AG08395 (cell line): ENCODE measurements around the gene FDX1.

Experiments
- DNase-seq: peaks from one replicate; pipeline ENCODE4 v3.0.0; 2012; ENCODE audit warnings: mixed read lengths, low spot score

FDX1 gene

DNA sequence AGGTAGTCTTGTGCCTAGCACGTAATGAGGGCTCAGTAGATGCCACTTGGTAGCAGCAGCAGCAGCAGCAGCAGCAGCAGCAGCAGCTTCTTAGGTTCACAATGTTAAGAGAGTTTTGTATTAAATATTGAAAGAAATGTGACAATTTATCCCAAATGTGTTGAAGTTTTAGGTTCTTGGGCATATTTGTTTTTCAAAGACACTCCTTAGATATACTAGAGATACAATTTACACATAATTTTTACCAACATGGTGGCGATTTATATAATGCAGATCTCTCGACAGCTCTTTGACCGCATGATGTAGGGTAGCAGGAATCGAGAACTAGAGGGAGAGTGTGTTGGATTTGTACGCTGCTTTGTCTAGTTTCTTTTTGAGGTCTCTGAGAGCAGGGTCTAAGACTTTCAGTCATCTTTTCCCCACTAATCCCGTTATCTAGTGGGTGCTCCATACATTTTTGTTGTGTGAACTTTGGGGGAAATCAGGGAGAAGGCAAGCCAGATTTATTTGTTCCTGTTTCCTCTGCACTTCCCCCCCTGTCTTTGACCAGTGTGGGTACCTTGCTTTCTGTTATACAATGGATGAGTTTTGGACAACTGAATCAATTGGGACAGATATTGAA, 1.4 kb downstream of the FDX1 start:
- peak; percentile 3 for DNase-seq

DNA sequence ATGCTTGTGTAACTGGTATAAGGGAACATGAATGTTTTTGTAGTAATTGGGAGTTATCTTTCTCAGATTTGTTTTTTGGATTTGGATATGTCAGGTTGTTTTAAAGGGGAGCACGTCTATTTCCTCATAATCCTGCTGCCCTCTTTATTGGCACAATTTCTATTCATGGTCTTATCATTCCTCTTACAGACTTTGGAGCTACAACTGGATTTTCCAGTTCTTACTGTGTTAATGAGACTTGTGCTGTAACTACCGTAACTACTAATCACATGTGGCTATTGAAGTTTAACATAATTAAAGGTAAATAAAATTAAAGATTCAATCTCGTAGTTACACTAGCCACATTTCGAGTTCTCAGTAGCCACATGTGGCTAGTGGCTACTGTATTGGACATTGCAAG, 1.9 kb downstream of the FDX1 start:
- DNase-seq: no peak

DNA sequence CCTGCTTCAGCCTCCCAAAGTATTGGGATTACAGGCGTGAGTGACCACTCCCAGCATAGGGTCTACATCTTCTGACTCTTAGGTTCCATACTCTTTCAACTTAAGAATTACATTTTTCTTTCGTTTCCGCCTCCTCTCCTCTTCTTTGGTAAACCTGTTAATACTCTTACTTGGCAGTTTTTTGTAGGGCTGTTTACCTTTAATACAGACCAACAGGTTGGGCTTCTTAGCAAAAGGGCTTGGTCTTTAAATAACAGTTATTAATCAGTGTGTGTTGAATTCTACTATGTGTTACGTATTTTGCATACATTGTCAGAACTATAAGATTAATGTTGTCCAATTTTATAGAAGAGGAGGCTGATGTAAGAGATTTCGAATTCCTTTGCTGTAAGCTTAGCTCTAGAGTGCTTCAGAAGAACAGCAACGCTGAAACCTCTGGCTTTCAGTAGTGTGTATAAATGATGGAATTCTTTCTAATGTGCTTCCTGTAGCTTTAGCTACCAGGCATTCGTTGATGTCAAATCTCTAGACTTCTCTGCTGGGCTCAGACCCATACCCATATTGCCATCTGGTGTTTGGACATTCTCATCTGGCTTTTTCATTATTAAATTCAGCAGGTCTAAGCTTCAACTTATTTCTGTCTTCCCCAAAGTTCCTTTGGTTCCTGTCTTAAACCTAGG, 3.1 kb downstream of the FDX1 start:
- DNase-seq: no peak

DNA sequence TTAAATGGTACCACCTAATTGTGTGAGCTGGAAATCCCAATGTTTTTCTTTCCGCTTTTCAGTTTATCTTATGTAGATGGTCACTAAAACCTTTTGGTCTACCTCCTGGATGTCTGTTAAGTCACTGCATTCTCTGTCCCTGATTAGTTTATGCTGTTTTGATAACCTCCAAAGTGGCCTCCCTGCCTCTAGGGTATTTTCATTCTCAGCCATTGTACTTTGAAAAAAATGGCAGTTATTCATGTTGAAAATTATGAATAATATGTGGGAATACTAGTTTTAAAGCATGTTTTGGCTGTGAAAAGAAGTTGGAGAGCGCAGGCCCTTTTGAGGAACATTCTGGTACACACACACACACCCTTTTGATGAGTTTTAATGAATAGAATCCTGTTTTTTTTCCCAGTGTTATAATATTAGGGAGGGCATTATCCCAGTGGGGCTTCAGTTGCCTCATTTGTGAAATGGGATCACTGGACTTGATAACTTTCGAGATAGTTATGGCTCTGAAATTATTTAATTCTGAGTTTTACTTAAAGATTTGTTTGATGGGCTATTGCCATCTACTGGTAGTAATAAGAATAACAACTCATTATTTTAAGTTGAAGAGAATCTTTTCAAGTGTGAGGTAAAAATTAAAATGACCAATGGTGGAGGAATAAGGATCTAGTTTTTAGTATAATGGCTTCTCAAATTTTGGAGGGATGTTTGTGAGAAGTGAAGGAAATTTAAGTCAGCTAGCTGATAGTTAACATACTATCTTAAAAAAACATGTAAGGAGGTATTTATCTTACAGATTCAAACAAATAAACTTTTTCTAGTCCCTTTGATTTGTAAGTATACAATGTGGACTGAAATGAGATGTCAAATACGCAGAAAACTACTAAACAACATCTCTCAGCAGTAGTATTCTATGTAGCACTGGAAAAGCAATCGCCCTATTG, 3.9 kb downstream of the FDX1 start:
- DNase-seq: peak; percentile 41

DNA sequence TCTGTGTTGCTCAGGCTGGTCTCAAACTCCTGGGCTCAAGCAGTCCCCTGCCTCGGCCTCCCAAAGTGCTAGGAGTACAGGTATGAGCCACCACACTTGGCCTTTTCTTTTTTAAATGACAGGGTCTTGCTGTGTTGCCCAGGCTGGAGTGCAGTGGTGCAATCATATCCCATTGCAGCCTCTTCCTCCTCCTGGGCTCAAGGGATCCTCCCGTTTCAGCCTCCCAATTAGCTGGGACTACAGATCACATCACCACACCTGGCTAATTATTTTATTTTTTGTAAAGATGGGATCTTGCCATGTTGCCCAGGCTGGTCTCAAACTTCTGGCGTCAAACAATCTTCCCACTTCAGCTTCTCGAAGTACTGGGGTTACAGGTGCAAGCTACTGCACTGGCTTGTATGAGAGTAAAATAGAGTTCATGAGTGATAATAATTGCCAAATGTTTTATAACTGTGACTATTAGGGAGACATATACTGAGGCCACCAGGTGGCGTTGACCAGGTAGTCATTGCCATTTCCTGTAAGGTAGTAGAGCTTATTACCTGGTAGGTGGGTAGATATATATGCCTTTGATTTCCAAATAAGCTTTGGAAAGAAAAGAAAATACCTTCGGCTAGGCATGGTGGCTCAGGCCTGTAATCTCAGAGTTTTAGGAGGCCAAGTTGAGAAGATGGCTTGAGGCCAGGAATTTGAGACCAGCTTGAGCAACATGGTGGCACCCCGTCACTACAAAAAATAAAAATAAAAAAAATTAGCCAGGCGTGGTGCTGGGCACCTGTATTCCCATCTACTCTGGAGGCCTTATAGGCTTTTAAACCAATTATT, 5.4 kb downstream of the FDX1 start:
- no peak for DNase-seq

DNA sequence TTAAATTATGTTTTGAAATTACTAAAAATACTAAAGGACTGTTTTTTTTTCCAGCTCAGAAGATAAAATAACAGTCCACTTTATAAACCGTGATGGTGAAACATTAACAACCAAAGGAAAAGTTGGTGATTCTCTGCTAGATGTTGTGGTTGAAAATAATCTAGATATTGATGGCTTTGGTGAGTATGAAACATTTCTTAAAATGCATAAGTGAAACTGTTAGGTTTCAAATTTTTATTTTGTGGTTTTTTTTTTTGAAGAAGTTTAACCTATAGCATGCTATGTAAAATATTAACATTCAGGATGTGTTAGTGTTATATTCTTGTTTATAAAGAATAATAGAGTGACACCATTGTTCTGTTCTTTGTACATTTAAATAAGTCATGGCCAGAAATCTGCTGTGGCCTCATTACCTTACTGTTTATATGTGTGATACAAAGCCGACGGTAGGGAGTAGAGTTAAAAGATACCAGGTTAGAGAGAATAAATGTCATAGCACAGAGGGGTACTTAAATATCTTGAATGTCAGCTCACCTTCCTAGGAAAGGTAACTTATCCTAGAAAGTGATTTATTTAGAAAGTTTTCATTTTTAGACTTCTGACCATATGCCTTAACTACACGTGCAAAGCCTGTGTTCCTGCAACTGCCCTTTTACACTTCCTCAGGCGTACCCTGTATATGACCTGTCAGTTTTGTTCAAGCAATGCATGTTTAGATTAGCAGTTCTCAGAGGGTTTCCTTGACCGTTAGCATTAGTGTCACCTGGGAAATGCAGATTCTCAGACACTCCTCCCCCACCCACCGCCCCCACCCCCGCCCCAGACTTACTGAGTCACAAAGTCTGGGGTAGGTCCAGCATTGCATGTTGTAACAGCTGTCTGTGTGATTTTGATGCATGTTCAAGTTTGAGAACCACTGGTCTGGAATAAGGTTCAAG, 6.3 kb downstream of the FDX1 start:
- DNase-seq: peak; percentile 2

DNA sequence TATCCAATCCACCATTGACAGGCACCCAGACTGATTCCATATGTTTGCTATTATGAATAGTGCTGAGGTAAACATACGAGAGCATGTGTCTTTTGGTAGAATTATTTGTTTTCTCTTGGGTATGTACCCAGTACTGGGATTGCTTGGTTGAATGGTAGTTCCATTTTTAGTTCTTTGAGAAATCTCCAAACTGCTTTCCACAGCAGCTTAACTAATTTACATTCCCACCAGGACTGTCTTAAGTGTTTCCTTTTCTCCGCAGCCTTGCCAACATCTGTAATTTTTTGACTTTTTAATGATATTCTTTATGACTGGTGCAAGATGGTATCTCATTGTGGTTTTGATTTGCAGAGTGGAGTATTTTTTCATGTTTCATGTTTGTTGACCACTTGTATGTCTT, 8.3 kb downstream of the FDX1 start:
- no peak for DNase-seq

DNA sequence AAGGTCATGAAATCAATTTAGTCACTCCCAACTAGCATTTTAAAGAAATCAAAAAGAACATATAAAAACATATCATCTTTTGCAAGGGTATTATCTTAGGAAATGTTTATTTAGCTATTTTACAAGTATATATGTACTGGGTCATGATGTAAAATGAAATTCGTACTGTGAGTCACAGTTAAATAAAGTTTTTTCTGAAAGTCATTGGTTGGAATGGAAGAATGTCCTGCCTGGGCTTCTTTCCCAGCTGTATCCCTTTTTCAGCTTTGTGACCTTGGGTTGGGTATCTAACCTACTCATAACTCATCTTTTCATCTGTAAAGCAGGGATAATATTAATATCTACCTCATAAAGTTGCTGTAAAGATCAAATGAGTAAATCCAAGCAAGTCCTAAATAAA, 15.7 kb downstream of the FDX1 start:
- DNase-seq: no peak

DNA sequence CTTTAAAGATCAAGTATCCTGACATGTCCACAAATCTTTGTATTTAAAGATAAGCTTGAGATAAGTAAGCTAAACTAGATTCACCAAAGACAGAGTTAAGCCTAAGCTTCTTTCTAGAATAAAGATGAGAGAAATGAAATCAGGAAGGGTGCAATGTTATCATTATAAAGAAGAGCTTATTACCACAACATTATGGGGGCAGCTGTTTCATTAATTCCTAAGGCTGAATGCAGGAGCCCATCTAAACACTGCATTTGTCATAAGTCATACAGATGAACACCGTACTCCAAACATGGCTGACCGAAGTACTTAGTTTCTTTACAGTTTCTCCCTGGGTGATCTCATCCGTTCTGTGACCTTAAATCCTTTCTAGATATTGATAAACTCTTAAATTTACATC, 16.3 kb downstream of the FDX1 start:
- DNase-seq: no peak

DNA sequence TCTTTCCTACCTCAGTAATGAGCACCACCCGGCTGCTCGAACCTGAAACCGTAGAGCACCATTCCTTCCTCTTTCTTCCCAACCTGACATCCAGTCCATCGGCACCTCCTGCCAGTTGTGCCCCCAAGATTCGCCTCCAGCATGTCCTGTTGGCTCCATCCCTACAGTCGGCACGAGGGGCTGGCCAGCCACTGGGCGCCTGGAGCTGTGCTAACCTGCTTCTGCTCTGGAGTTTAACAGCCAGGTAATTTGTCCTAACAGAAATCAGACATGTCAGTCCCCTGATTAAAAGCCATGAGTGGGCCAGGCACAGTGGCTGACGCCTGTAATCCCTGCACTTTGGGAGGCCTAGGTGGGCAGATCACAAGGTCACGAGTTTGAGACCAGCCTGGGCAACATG, 16.8 kb downstream of the FDX1 start:
- DNase-seq: no peak

DNA sequence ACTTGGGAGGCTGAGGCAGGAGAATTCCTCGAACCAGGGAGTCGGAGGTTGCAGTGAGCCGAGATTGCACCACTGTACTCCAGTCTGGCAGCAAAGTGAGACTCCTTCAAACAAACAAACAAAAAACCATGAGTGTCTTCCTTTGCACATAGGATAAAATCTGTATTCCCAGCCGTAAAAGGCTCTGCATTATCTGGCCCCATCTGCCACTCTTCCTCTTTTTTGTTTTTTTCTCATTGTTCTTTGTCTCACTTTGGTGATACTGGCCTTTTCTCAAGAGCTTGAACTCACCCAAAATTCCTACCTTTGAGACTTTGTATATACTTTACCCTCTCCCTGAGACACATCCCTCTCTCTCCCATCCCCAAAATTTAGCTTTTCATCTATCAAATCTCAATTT, 17.6 kb downstream of the FDX1 start:
- no peak for DNase-seq

DNA sequence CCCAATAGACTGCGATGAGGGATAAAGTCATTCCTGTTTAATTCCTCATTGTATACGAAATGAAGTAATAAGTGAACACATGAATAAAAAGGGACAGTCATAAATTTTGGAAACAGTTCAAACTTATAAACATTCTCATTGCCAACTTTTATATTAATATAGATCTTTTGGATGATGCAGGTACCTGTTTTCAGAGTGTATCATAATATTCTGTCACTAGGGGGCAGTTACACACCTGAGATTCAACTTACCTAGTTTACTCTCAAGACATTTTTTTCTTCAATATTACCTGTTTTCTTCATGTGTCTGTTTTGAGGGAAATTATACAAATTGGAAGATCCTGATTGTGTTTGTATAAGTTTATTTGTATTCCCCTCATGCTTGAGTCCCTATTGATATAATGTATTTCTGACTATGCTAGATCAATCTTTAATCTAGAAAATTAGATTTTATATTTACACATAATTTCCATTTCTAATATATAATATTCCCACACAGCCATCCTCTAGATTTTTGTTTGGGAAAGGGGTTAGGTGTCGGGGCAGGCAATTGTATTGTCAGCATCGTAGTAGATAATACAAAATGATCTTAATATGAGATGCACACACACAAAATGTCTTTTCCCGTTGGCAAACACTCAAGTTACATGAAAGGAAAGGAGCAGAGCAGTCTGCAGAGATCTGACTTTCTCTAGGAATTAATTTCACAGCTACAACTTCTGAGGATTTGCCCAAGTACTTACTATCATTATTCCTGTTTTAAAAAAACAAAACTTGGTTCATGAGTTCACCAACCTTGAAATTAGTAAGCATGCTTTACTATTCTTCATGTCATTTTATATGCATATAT, 18.4 kb downstream of the FDX1 start:
- no peak for DNase-seq

DNA sequence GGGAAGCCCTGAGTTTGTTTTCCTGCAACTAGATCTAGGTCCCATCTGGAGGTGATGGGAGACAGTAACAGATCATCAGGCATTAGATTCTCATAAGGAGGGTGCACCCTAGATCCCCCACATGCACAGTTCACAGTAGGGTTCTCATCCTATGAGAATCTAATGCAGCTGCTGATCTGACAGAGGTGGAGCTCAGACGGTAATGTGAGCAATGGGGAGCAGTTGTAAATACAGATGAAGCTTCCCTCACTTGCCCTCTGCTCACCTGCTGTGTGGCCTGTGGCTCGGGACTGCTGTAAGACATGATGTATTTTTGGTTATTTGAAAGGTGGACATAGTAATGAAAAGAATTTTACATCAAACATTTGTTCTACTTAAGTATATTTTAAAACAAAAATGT, 20.5 kb downstream of the FDX1 start:
- DNase-seq: no peak

DNA sequence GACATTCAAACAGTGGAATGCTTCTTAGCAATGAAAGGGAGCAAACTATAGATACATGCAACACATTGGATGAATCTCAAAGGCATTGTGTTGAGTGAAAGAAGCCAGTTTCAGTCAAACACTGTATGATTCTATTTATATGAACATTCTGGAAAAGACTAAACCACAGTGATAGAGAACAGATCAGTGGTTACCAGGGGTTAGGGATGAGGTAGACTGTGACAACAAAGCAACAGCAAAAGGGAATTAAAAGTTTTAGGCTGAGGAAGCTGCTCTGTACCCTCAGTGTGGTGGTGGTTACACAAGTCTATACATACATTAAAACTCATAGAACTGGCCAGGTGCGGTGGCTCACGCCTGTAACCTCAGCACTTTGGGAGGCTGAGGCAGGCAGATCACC, 23.0 kb downstream of the FDX1 start:
- no peak for DNase-seq

DNA sequence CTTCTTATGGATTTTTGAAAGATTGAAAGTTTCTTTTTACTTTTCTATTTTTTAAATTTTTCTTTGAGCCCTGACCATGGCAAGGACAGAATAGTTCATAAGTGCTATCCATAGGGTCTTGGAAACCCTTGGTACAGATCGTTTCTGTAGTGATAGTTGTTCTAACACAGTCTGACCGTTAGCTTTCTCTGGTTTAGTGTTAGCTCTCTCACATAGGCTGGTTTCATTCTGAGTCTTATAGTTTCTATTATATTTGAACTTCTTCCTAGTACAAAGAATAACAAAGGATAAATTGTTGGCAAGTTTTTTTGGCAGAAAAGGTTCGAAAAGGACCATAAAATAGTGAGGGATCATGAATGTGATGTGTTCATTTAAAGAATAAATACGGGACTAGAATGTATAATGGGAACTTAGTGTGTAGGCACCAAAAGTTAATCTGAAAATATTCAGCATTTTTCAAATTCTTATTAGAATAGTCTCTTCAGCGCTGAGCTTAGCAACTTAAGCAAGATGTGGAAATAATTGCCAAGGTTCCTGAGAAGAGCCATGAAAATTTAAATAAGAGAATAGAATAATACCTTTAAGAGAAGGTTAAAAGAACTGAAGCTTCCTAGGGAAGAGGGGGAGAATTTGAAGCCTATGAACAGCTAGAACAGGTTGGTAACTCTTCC, 24.1 kb downstream of the FDX1 start:
- no peak for DNase-seq

DNA sequence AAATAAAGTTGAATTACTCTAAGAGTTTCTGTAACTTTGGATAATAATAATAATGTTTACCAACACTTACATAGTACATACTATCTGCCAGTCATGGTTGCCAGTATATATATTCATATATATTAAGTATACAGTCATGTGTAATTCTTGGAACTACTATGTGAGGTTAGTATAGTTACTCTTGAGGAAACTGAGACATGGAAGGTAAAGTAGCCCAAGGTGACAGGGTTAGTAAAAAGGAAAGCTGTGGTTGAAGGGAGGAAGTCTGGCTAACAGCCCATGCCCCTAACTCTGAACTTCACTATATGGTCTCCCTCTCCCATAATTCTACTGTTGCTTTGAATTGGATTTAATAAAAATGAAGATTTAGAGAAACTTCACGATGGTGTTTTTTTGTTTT, 24.9 kb downstream of the FDX1 start:
- DNase-seq: no peak

DNA sequence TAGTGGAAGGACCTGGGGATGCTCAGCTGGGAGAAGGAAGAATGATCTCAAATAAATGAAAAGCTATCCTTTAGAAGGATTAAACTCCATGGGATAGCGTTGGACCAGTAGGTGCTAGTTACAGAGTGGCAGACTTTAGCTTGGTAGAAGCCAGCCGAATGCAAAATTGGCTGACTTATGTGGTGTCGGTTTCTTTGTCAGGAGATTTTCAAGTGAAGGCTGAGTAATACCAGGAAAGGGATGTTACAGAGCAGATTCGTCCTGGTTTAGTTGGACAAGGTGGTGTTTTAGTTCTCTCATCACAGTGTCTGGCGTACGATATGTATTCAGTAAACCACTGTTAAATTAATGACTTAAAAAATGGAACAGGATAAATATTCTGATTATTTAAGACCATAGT, 26.0 kb downstream of the FDX1 start:
- DNase-seq: no peak

DNA sequence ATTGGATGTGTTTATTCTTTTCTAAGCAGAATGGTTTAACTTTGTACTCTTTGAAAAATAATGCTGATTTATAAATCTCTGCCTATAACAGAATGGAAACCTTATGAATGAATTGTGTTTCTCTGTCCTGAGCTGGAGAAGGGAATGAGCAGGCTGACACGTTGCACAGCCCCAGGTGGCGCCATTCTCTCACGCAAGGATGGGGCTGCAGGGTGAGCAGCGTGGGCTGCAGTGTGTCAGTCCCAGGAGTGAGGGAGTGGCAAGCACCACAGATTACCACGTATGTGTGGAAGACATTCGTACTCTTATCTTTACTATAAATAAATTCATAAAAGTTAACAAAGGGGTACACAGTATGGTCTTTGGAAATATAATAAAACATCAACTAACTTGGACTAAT, 33.4 kb downstream of the FDX1 start:
- DNase-seq: peak; percentile 20

DNA sequence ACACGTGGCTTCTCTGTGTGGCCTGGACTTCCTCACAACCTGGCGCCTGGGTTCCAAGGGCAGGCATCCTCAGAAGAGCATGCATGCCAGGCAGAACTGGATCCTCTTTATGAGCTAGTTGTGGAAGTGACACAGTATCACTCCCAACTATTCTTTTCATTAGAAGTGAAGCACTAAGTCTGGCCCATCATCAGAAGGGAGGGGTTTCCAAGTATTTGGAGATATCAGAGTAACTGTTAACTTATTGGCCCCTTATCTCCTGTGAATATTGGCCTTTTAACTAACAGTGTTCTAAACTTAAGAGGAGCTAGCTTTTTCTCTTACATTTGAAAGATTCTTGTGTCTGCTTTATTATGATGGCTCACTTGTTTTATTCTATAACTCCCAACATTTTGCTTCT, 35.5 kb downstream of the FDX1 start:
- no peak for DNase-seq

DNA sequence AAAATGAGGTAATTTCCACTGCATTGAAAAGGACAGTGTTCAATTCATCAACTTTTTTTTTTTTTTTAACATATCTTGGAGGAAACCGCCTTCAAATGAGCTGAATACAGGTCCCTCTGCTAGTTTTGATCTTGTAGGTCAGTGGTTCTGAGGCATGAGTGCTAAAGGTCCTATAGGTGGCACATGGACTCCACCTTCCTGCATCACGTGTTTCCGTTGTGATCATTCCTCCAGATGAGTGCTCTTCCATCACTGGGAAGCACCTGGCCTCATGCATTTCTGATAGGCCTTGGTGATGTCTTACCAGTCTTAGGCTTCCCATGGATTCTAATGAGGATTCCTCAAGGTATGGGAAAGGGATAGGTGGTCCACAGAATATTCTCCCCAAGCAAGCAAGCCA, 37.8 kb downstream of the FDX1 start:
- no peak for DNase-seq
